H1 (cell line): ENCODE data around the gene NUDT9. TPM values are rescaled to one million over a fixed set of nuclear protein-coding genes. Genes with fewer than 3 reads are reported as not detected.

Source experiments
- CTCF ChIA-PET: fragments of 300-600 bp; sonication (Branson Sonifier 250); formaldehyde crosslinking; loops from one replicate; lab custom pipeline; 2021; ENCODE audit not compliant: partially characterized antibody; lab: Charles Lee
- POLR2A ChIA-PET: fragments of 300-600 bp; sonication (Branson Sonifier 250); formaldehyde crosslinking; loops from one replicate; lab custom pipeline; 2021; ENCODE audit warnings: inconsistent platforms; ENCODE audit not compliant: partially characterized antibody; lab: Charles Lee
- DNase-seq, 2 experiments: peaks; one replicate each; pipeline versions ENCODE4 v3.0.0 to v3.0.0-alpha.2; 2010 to 2022; ENCODE audit warnings: low spot score in 2 of 2, low read depth in 1 of 2, mixed read lengths in 1 of 2
- FAIRE-seq: peaks from 2 replicates; lab custom pipeline; 2011; peaks lifted over from hg19 to GRCh38; lab: Jason Lieb, UNC
- H2AFZ ChIP-seq: 2 replicates; pipeline ENCODE4 v1.8.1; 2012; ENCODE audit warnings: low read length, inconsistent platforms
- H2AK5ac ChIP-seq: 2 replicates; pipeline ENCODE4 v1.6.1; 2013; ENCODE audit warnings: low read depth, low read length
- H2BK120ac ChIP-seq: replicated peaks from 2 replicates; pipeline ENCODE3; 2013; ENCODE audit warnings: low read depth, low read length, inconsistent platforms
- H2BK12ac ChIP-seq: 2 replicates; pipeline ENCODE4 v1.6.1; 2013; ENCODE audit warnings: low read depth, low read length
- H2BK15ac ChIP-seq: 2 replicates; pipeline ENCODE4 v1.6.1; 2013; ENCODE audit warnings: low read length
- H2BK20ac ChIP-seq: 2 replicates; pipeline ENCODE4 v1.6.1; 2013; ENCODE audit warnings: low read length
- H2BK5ac ChIP-seq: 2 replicates; pipeline ENCODE4 v1.6.1; 2013; ENCODE audit warnings: low read depth, low read length
- H3K14ac ChIP-seq: 2 replicates; pipeline ENCODE4 v1.6.1; 2013; ENCODE audit warnings: inconsistent platforms; ENCODE audit not compliant: insufficient read length
- H3K18ac ChIP-seq: 2 replicates; pipeline ENCODE4 v1.6.1; 2013; ENCODE audit warnings: low read length; ENCODE audit errors: extremely low read depth
- H3K23ac ChIP-seq: 2 replicates; pipeline ENCODE4 v1.6.1; 2013; ENCODE audit warnings: inconsistent platforms; ENCODE audit not compliant: insufficient read length
- H3K23me2 ChIP-seq: 2 replicates; pipeline ENCODE4 v1.6.1; 2013; ENCODE audit warnings: low read depth, low read length
- H3K27ac ChIP-seq: 2 replicates; pipeline ENCODE4 v1.6.1; 2011; ENCODE audit warnings: low read depth, low read length, inconsistent platforms
- H3K27me3 ChIP-seq, 4 experiments: replicated peaks in 1 of 4; 1 replicate in 1 of 4; 2 replicates in 3 of 4; pipeline versions ENCODE4 v1.6.1 to v1.8.1; 2011 to 2013; ENCODE audit warnings: low read length in 3 of 4, mild to moderate bottlenecking in 3 of 4, inconsistent platforms in 2 of 4, mixed read lengths in 2 of 4, moderate library complexity in 1 of 4; ENCODE audit not compliant: control insufficient read depth in 3 of 4, insufficient read depth in 3 of 4; ENCODE audit errors: extremely low read depth in 1 of 4
- H3K36me3 ChIP-seq, 4 experiments: 2 replicates each; pipeline versions ENCODE4 v1.6.1 to v1.8.1; 2011 to 2013; ENCODE audit warnings: mild to moderate bottlenecking in 4 of 4, low read length in 3 of 4, moderate library complexity in 2 of 4, control low read depth in 1 of 4, inconsistent platforms in 1 of 4; ENCODE audit not compliant: insufficient read depth in 4 of 4, control insufficient read depth in 2 of 4
- H3K4ac ChIP-seq: replicated peaks from 2 replicates; pipeline ENCODE3; 2013; ENCODE audit warnings: low read length, low read depth, mixed read lengths, inconsistent platforms; ENCODE audit not compliant: insufficient read length
- H3K4me1 ChIP-seq, 4 experiments: replicated peaks in 1 of 4; 1 replicate in 1 of 4; 2 replicates in 3 of 4; pipeline versions ENCODE4 v1.6.1 to v1.8.1; 2011 to 2013; ENCODE audit warnings: low read length in 3 of 4, inconsistent platforms in 2 of 4, mixed read lengths in 1 of 4; ENCODE audit not compliant: insufficient read depth in 4 of 4, control insufficient read depth in 3 of 4
- H3K4me2 ChIP-seq, 2 experiments: 2 replicates each; pipeline versions ENCODE4 v1.6.1 to v1.8.1; 2011 to 2013; ENCODE audit warnings: low read depth in 2 of 2, low read length in 2 of 2, control low read depth in 1 of 2, inconsistent platforms in 1 of 2, mild to moderate bottlenecking in 1 of 2; ENCODE audit not compliant: insufficient read depth in 1 of 2
- H3K4me3 ChIP-seq, 4 experiments: fragments of 200-600, 300-600 bp in 1 of 4; sonication (generic), shearing (Covaris generic), sonication (Bioruptor Twin) in 1 of 4; 2 replicates each; pipeline versions ENCODE4 v1.5.1 to v1.8.1; 2011 to 2016; ENCODE audit warnings: low read length in 4 of 4, low read depth in 3 of 4, control low read depth in 2 of 4, inconsistent platforms in 2 of 4, mild to moderate bottlenecking in 2 of 4, mixed read lengths in 1 of 4, moderate library complexity in 1 of 4; ENCODE audit not compliant: insufficient read depth in 2 of 4; ENCODE audit errors: extremely low read depth in 1 of 4
- H3K56ac ChIP-seq: replicated peaks from 2 replicates; pipeline ENCODE3; 2013; ENCODE audit warnings: low read depth, mild to moderate bottlenecking, mixed read lengths, low read length, inconsistent platforms; ENCODE audit not compliant: insufficient read length
- H3K79me1 ChIP-seq: 2 replicates; pipeline ENCODE4 v1.6.1; 2013; ENCODE audit warnings: low read depth, low read length, control low read depth
- H3K79me2 ChIP-seq, 2 experiments: 2 replicates each; pipeline versions ENCODE4 v1.6.1 to v1.8.1; 2012 to 2013; ENCODE audit warnings: low read length in 2 of 2, mild to moderate bottlenecking in 2 of 2, inconsistent platforms in 1 of 2; ENCODE audit not compliant: insufficient read depth in 2 of 2, control insufficient read depth in 1 of 2
- H3K9ac ChIP-seq, 4 experiments: replicated peaks in 1 of 4; 1 replicate in 1 of 4; 2 replicates in 3 of 4; pipeline versions ENCODE4 v1.6.1 to v1.8.1; 2011 to 2013; ENCODE audit warnings: low read depth in 3 of 4, low read length in 3 of 4, control low read depth in 2 of 4, mild to moderate bottlenecking in 2 of 4, moderate library complexity in 2 of 4, inconsistent platforms in 1 of 4; ENCODE audit errors: extremely low read depth in 1 of 4
- H3K9me3 ChIP-seq, 2 experiments: 2 replicates each; pipeline versions ENCODE4 v1.6.1 to v1.8.1; 2012 to 2013; ENCODE audit warnings: mild to moderate bottlenecking in 2 of 2, moderate library complexity in 2 of 2, control low read depth in 1 of 2, inconsistent platforms in 1 of 2, low read depth in 1 of 2, low read length in 1 of 2, mixed read lengths in 1 of 2; ENCODE audit not compliant: insufficient read depth in 2 of 2
- H4K20me1 ChIP-seq, 2 experiments: replicated peaks in 1 of 2; 2 replicates each; pipeline versions ENCODE3 to v1.8.1; 2011 to 2013; ENCODE audit warnings: inconsistent platforms in 2 of 2, low read length in 2 of 2, mild to moderate bottlenecking in 1 of 2; ENCODE audit not compliant: insufficient read depth in 2 of 2, control insufficient read depth in 1 of 2
- H4K5ac ChIP-seq: 2 replicates; pipeline ENCODE4 v1.6.1; 2013; ENCODE audit warnings: low read length, low read depth, mixed read lengths, inconsistent platforms; ENCODE audit not compliant: insufficient read length
- H4K8ac ChIP-seq: 2 replicates; pipeline ENCODE4 v1.8.0; 2013; ENCODE audit warnings: mild to moderate bottlenecking, moderate library complexity, low read length, inconsistent platforms; ENCODE audit not compliant: insufficient read depth; ENCODE audit errors: extremely low read depth
- H4K91ac ChIP-seq: replicated peaks from 2 replicates; pipeline ENCODE3; 2013; ENCODE audit warnings: low read length, mixed read lengths, inconsistent platforms; ENCODE audit not compliant: insufficient read length
- ASH2L ChIP-seq: fragments of 200-600, 300-600 bp; sonication (generic); IDR thresholded peaks from one replicate; pipeline ENCODE4 v1.7.1; 2017; ENCODE audit warnings: low read length
- CTBP2 ChIP-seq: IDR thresholded peaks from 2 replicates; pipeline ENCODE4 v1.7.0; 2011; ENCODE audit warnings: borderline replicate concordance, mild to moderate bottlenecking, moderate library complexity, mixed read lengths, low read length; ENCODE audit not compliant: insufficient read depth, insufficient read length
- EP300 ChIP-seq, 2 experiments: IDR thresholded peaks; 1 replicate in 1 of 2; 2 replicates in 1 of 2; pipeline ENCODE4 v1.6.1; 2011 to 2012; ENCODE audit warnings: low read depth in 2 of 2, low read length in 2 of 2, mild to moderate bottlenecking in 2 of 2, borderline replicate concordance in 1 of 2, inconsistent platforms in 1 of 2, moderate library complexity in 1 of 2
- EZH2 ChIP-seq: fragments of 200-600 bp; sonication (generic); IDR thresholded peaks from 2 replicates; pipeline ENCODE4 v1.7.1; 2012; ENCODE audit warnings: low read depth, mild to moderate bottlenecking, moderate library complexity, low read length, inconsistent platforms; ENCODE audit not compliant: severe bottlenecking
- JUND ChIP-seq: IDR thresholded peaks from 2 replicates; pipeline ENCODE4 v1.6.1; 2011; ENCODE audit warnings: mild to moderate bottlenecking, improper control_type of control experiment, low read length
- RAD21 ChIP-seq, 2 experiments: IDR thresholded peaks in 1 of 2; conservative IDR thresholded peaks in 1 of 2; 2 replicates each; pipeline ENCODE4 v1.6.1; 2011; ENCODE audit warnings: low read depth in 2 of 2, low read length in 2 of 2, improper control_type of control experiment in 1 of 2, inconsistent platforms in 1 of 2, mild to moderate bottlenecking in 1 of 2, moderate library complexity in 1 of 2
- TAF7 ChIP-seq: optimal IDR thresholded peaks from 2 replicates; pipeline ENCODE3; 2011; ENCODE audit warnings: low read depth, mild to moderate bottlenecking, inconsistent platforms, low read length, moderate library complexity, borderline replicate concordance
- USF2 ChIP-seq: IDR thresholded peaks from 2 replicates; pipeline ENCODE4 v1.6.1; 2011; ENCODE audit warnings: low read length, improper control_type of control experiment
- YY1 ChIP-seq: IDR thresholded peaks from 2 replicates; pipeline ENCODE4 v1.6.1; 2011; ENCODE audit warnings: low read depth, mild to moderate bottlenecking, low read length
- WGBS, 2 experiments: shearing (Covaris generic) in 1 of 2; methylation state at CpG; one replicate each; pipeline versions ENCODE4 v1.1.6 to v1.1.7; 2013 to 2015; ENCODE audit warnings: low lambda C conversion rate in 2 of 2, mixed read lengths in 2 of 2, inconsistent platforms in 1 of 2, low coverage in 1 of 2, missing lambda C conversion rate in 1 of 2; ENCODE audit not compliant: insufficient replicate concordance in 2 of 2, insufficient coverage in 1 of 2, insufficient read length in 1 of 2; ENCODE audit errors: extremely low coverage in 1 of 2, missing lambda C conversion rate in 1 of 2; 5-methylcytosine and 5-hydroxymethylcytosine counted together
- polyA plus RNA-seq, 7 experiments: library from polyadenylated mRNA; depleted of rRNA in 3 of 7; stranded (reverse) in 5 of 7; unstranded in 2 of 7; fragments of >200 nt in 5 of 7; fragments of 200-250 nt in 2 of 7; gene quantifications; 1 replicate in 5 of 7; 2 replicates in 1 of 7; 4 replicates in 1 of 7; pipeline versions ENCODE4 v1.2.1 to v1.2.3, GENCODE V29; 2011 to 2013; ENCODE audit warnings: missing spikeins in 2 of 7, mixed read lengths in 2 of 7
- total RNA-seq: library from RNA; stranded (reverse); fragmentation: NEBNext Ultra II Directional; extraction: Animal tissue kit (Norgen Biotek cat#: 25700); gene quantifications from 2 replicates; pipeline ENCODE4 v1.2.1, GENCODE V29; 2021

Gene NUDT9
- total and polyA plus RNA-seq, 2 of the 8 experiments (the other 6 are each of a cell fraction or from before 2014, with no cell fraction given): 13.2 to 27.6 TPM

GRCh38 chr4:87497159-87497558 is 74.8 kb downstream of the NUDT9 start:
- no peak overlapping the region for H2BK20ac ChIP-seq
- no peak overlapping the region for H4K8ac ChIP-seq
- no peak overlapping the region for H3K18ac ChIP-seq
- POLR2A ChIA-PET: interaction anchor here (0.5 kb wide), 1 partner anchor 63 kb away, joined by 3 read pairs; no protein-coding TSS in a partner anchor
- H2AK5ac ChIP-seq: no peak overlapping the region
- H3K4me3 ChIP-seq: no peak overlapping the region
- no peak overlapping the region for H2AFZ ChIP-seq
- no peaks in the 10 kb centered on the region for H3K36me3 ChIP-seq
- no peak overlapping the region for H2BK15ac ChIP-seq
- H2BK120ac ChIP-seq: no peak overlapping the region
- H3K23me2 ChIP-seq: no peaks in the 10 kb centered on the region
- DNase-seq (peak in 1 of 2 experiments; percentile 68), FAIRE-seq (no peak)
- 81% methylated on average over 2 of the region's 2 CpGs; no CpG with 5 or more reads in 1 of the 2 experiments for whole genome bisulfite sequencing, 2 experiments
- no peak overlapping the region for H3K56ac ChIP-seq
- no peak overlapping the region for H3K4me2 ChIP-seq
- H4K5ac ChIP-seq: no peak overlapping the region
- no peak overlapping the region for H3K14ac ChIP-seq
- H3K27ac ChIP-seq: no peak overlapping the region
- H2BK5ac ChIP-seq: no peak overlapping the region
- no peaks in the 10 kb centered on the region for H3K4me1 ChIP-seq
- no peaks in the 10 kb centered on the region for H3K79me1 ChIP-seq
- no peaks in the 10 kb centered on the region for H4K20me1 ChIP-seq
- no peak overlapping the region for H3K4ac ChIP-seq
- H2BK12ac ChIP-seq: no peak overlapping the region
- no peaks in the 10 kb centered on the region for H3K27me3 ChIP-seq
- no peak overlapping the region for H4K91ac ChIP-seq
- H3K9me3 ChIP-seq: no peaks in the 10 kb centered on the region
- H3K23ac ChIP-seq: no peak overlapping the region
- H3K79me2 ChIP-seq: no peaks in the 10 kb centered on the region
- CTCF ChIA-PET: interaction anchor here (0.5 to 2.8 kb wide), 18 partner anchors 9 to 352 kb away, joined by 3 to 13 read pairs (median 4); no protein-coding TSS in a partner anchor
- H3K9ac ChIP-seq: no peak overlapping the region
- TF ChIP-seq CTBP2: no peak
- TF ChIP-seq JUND: no peak
- no peak for TF ChIP-seq ASH2L
- TF ChIP-seq RAD21 (IDR thresholded peaks at IDR 0.05 in 1 of 2, conservative IDR thresholded peaks at IDR 0.05 in 1 of 2; ENCODE audit: low read depth in 2 of 2, low read length in 2 of 2): peak; percentile 39 to 52
- no peak for TF ChIP-seq EP300 (IDR thresholded peaks at IDR 0.05; ENCODE audit: borderline replicate concordance in 1 of 2, low read depth in 2 of 2, low read length in 2 of 2)
- 0 out of 2 replicates have a peak, but pooled peaks have one; percentile 10 for TF ChIP-seq YY1
- no peak for TF ChIP-seq EZH2
- no peak for TF ChIP-seq USF2
- no peak for TF ChIP-seq TAF7
